ENCODE measurements around the gene SMC6. TPM values are rescaled to one million over a fixed set of nuclear protein-coding genes. Genes with fewer than 3 reads are reported as not detected.

SMC6 gene
- polyA plus RNA-seq, 1 experiment = 18.3 TPM

DNA sequence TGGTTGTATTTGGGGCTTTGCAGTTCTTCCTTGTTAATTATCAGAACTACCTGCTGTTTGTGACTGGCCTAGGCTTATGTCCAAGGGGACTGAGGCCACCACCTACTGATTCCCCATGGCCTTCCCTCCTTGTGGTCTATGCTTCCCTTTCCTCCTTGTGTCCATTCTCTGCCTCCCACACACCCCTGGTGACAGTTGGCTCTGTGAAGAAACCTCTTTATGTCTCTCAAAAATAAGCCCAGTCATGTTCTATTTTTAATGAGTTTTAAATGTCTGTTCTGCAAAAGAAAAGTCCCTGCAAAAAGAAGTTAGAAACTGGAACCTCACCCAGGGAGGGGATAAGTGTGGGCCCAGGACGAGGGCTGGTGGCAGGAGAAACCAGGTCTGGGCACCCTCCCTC is 105.0 kb downstream of the SMC6 start:
- no peak for DNase-seq (ENCODE audit: low read depth, low spot score)
- POLR2A ChIA-PET = no interaction called here

DNA sequence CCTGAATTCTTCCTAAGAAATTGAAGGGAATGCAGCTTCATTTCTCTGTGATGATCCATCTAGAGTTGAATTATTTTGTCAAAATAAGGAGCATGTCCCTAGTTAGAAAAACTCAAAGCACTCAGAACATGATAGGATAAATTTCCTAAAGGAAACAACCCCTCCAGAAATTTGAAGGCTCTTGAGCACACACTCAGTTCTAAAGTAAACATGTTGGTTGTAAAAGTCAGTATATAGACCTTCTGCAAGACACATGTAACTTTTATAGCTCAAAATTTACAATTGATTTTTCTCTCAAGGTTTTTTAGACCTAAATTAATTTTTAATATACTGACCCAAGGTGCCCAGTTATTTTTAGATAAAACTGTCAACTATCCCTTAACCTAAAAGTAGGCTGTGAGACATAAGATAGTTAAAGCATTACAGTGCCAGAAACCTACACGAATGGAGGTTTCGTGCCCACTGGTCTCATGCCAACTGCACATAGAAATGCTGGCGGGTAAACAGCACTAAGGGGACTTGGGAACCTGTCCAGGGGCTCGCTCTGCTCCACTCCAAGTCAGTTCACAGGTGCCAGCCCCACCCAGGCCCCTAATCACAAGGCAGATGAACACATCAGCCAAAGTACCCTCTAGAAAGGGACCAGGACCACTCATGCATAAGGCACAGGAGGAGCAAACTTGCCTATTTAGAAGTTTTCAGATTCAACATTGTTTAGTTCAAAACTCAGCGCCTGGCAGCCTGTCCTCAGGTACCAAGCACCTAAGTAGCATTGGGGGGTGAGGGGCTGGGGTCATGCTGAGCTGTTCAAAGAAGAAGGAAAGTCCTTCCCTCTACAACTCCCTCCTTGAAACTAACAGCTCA is 106.5 kb downstream of the SMC6 start:
- POLR2A ChIA-PET = interaction anchor here (0.9 to 1.6 kb wide), 2 partner anchors 24 to 107 kb away, joined by 3 to 4 read pairs; partner anchors contain the start of gene GEN1

More for the DNA sequence above, 105.0 kb downstream of the SMC6 start:
- Histone ChIP-seq H3K27me3 (ENCODE audit: control insufficient read depth, insufficient read depth, low read length) (no peaks in the 10 kb centered on the region), H3K27ac (ENCODE audit: low read depth, low read length) (no peak overlapping the region), H3K9me3 (ENCODE audit: control insufficient read depth, insufficient read depth, low read length) (no peaks in the 10 kb centered on the region), H3K4me3 (ENCODE audit: low read depth, low read length) (no peak overlapping the region)
- TF ChIP-seq, protein P1, sequence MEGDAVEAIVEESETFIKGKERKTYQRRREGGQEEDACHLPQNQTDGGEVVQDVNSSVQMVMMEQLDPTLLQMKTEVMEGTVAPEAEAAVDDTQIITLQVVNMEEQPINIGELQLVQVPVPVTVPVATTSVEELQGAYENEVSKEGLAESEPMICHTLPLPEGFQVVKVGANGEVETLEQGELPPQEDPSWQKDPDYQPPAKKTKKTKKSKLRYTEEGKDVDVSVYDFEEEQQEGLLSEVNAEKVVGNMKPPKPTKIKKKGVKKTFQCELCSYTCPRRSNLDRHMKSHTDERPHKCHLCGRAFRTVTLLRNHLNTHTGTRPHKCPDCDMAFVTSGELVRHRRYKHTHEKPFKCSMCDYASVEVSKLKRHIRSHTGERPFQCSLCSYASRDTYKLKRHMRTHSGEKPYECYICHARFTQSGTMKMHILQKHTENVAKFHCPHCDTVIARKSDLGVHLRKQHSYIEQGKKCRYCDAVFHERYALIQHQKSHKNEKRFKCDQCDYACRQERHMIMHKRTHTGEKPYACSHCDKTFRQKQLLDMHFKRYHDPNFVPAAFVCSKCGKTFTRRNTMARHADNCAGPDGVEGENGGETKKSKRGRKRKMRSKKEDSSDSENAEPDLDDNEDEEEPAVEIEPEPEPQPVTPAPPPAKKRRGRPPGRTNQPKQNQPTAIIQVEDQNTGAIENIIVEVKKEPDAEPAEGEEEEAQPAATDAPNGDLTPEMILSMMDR (IDR thresholded peaks at IDR 0.05; ENCODE audit: low read depth, low read length) = no peak
- CTCF ChIA-PET = no interaction called here

DNA sequence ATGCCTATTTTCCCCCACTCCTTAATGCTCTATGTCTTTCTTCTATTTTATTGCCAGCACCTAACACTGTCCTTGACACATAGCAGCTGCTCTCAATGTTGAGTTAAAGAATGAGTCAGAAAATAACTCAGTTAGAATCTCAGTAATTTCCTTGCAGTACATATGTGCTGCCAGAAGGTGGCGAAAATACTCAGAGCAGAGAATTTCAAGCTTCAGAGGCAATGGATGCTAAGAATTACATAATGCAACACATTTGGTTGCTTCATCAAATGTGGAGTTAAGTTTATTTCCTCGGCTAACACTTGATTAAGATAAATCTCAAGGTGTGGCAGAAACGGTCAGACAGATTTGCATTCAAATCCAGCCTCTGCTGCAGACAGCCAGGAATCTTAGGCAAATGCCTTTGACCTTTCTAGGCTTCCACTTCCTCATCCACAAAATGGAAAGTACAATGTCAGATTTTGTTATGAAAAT is 107.5 kb downstream of the SMC6 start:
- Histone ChIP-seq H3K4me3 (ENCODE audit: low read depth, low read length) (no peak overlapping the region), H3K27me3 (ENCODE audit: control insufficient read depth, insufficient read depth, low read length) (no peaks in the 10 kb centered on the region), H3K27ac (ENCODE audit: low read depth, low read length) (no peak overlapping the region), H3K9me3 (ENCODE audit: control insufficient read depth, insufficient read depth, low read length) (no peaks in the 10 kb centered on the region)
- POLR2A ChIA-PET = interaction anchor here (0.9 to 1.6 kb wide), 4 partner anchors 25 to 108 kb away, joined by 3 to 4 read pairs (median 4); partner anchors contain the start of genes GEN1 and VSNL1
- TF ChIP-seq, protein P1 (IDR thresholded peaks at IDR 0.05; ENCODE audit: low read depth, low read length) = peak; percentile 84
- DNase-seq (ENCODE audit: low read depth, low spot score) = peak; percentile 72
- CTCF ChIA-PET = interaction anchor here (0.6 to 5.6 kb wide), 28 partner anchors 9 to 874 kb away, joined by 3 to 118 read pairs (median 6); partner anchors contain the start of genes RAD51AP2 and VSNL1

More for the DNA sequence above, 106.5 kb downstream of the SMC6 start:
- TF ChIP-seq, protein P1 (IDR thresholded peaks at IDR 0.05; ENCODE audit: low read depth, low read length) = no peak
- Histone ChIP-seq H3K27me3 (ENCODE audit: control insufficient read depth, insufficient read depth, low read length) (no peaks in the 10 kb centered on the region), H3K27ac (ENCODE audit: low read depth, low read length) (no peak overlapping the region), H3K9me3 (ENCODE audit: control insufficient read depth, insufficient read depth, low read length) (no peaks in the 10 kb centered on the region), H3K4me3 (ENCODE audit: low read depth, low read length) (no peak overlapping the region)
- CTCF ChIA-PET = interaction anchor here (0.6 to 5.6 kb wide), 17 partner anchors 8 to 164 kb away, joined by 3 to 118 read pairs (median 7); partner anchors contain the start of genes RAD51AP2 and VSNL1
- DNase-seq (ENCODE audit: low read depth, low spot score) = no peak

DNA sequence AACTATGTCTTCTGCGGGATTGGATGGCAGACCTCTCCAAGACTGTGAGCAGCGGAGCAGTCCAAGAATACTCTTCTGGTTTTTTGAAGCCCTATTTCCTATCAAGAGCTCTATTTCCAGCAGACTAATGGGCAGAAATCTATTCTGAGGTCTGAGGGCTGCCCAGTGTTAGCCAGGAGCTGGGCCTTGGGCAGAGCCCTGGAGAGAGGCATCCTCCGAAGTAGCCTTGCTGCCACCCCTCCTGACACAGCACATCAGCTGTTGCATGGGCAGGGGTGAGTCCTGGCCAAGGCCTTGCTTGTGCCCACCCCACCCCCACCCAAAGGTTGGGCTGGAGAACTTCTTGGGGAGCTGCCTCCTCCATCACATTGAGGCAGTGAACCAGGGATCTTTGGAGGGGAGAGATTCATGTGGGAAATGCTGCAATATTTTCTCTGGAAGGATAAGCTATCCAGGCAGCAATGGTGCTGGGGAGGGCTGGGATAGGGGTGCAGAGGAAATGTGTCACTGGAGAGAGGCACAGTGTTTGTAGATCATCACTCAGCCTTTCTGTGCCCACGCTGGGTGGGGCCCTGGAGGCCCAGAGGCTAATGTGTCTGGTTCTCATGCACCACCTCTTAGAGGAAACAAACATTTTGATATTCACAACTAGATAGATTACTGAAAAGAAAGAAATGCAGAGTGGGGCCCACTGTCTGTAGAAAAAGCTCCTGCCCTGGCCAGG is 108.5 kb downstream of the SMC6 start:
- TF ChIP-seq, protein P1 (IDR thresholded peaks at IDR 0.05; ENCODE audit: low read depth, low read length) = no peak
- H3K4me3 ChIP-seq (ENCODE audit: low read depth, low read length) = no peak overlapping the region
- POLR2A ChIA-PET = interaction anchor here (1.6 kb wide), 2 partner anchors 51 to 105 kb away, joined by 3 to 4 read pairs; partner anchors contain the start of gene VSNL1
- H3K9me3 ChIP-seq (ENCODE audit: control insufficient read depth, insufficient read depth, low read length) = no peaks in the 10 kb centered on the region
- CTCF ChIA-PET = interaction anchor here (0.6 to 5.6 kb wide), 26 partner anchors 10 to 873 kb away, joined by 3 to 118 read pairs (median 6); partner anchors contain the start of gene VSNL1
- DNase-seq (ENCODE audit: low read depth, low spot score) = no peak
- no peaks in the 10 kb centered on the region for H3K27me3 ChIP-seq (ENCODE audit: control insufficient read depth, insufficient read depth, low read length)
- H3K27ac ChIP-seq (ENCODE audit: low read depth, low read length) = peak overlapping the region; percentile 48
